DND-41 (cell line): ENCODE results near the gene ATAD3C.
"Not testable (repeated sequence)": the region's sequence is repeated elsewhere in the genome, so short reads cannot be mapped to it uniquely, and the experiment has no call there.

Experiments used
- ATAC-seq: fragments of 200-7000 bp; cut with Tn5 transposase; 3 replicates; pipeline ENCODE4 v1.9.1; 2021; ENCODE audit warnings: low read depth; ENCODE audit not compliant: insufficient read depth
- DNase-seq: peaks from one replicate; pipeline ENCODE4 v3.0.0-alpha.2; 2020
- H2AFZ ChIP-seq: 2 replicates; pipeline ENCODE4 v1.6.0; 2012; ENCODE audit warnings: low read depth, low read length
- H3K27ac ChIP-seq: 2 replicates; pipeline ENCODE4 v1.5.1; 2012; ENCODE audit warnings: low read length, inconsistent platforms
- H3K27me3 ChIP-seq: fragments of 200-600 bp; sonication (generic); 2 replicates; pipeline ENCODE4 v1.6.0; 2012; ENCODE audit warnings: low read length, mild to moderate bottlenecking, inconsistent platforms; ENCODE audit not compliant: insufficient read depth, poor library complexity
- H3K36me3 ChIP-seq: 2 replicates; pipeline ENCODE4 v1.5.1; 2012; ENCODE audit warnings: low read length, inconsistent platforms; ENCODE audit not compliant: insufficient read depth
- H3K4me1 ChIP-seq: 2 replicates; pipeline ENCODE4 v1.5.1; 2012; ENCODE audit warnings: mild to moderate bottlenecking, low read length; ENCODE audit not compliant: insufficient read depth
- H3K4me2 ChIP-seq: 2 replicates; pipeline ENCODE4 v1.6.0; 2012; ENCODE audit warnings: mild to moderate bottlenecking, moderate library complexity, low read length, inconsistent platforms; ENCODE audit not compliant: insufficient read depth
- H3K4me3 ChIP-seq, 2 experiments: fragments of 200-600 bp in 1 of 2; shearing (Covaris generic) in 1 of 2; 2 replicates each; pipeline ENCODE4 v1.5.1; 2012 to 2016; ENCODE audit warnings: inconsistent platforms in 2 of 2, low read length in 2 of 2, mild to moderate bottlenecking in 2 of 2, low read depth in 1 of 2, moderate library complexity in 1 of 2
- H3K79me2 ChIP-seq: 2 replicates; pipeline ENCODE4 v1.6.0; 2012; ENCODE audit warnings: low read length, inconsistent platforms; ENCODE audit not compliant: insufficient read depth
- H3K9ac ChIP-seq: 2 replicates; pipeline ENCODE4 v1.6.0; 2012; ENCODE audit warnings: low read depth, mild to moderate bottlenecking, inconsistent platforms, low read length, moderate library complexity
- H3K9me3 ChIP-seq: 2 replicates; pipeline ENCODE4 v1.5.1; 2012; ENCODE audit warnings: low read length, moderate library complexity, mild to moderate bottlenecking, inconsistent platforms; ENCODE audit not compliant: insufficient read depth, severe bottlenecking
- H4K20me1 ChIP-seq: 2 replicates; pipeline ENCODE4 v1.6.0; 2012; ENCODE audit warnings: low read length; ENCODE audit not compliant: insufficient read depth
- CTCF ChIP-seq: IDR thresholded peaks from 2 replicates; pipeline ENCODE4 v1.5.1; 2012; ENCODE audit warnings: borderline replicate concordance, low read length, moderate library complexity, mild to moderate bottlenecking; ENCODE audit not compliant: poor library complexity, severe bottlenecking; ENCODE audit errors: extremely low read depth
- EZH2 ChIP-seq: IDR thresholded peaks from 3 replicates; pipeline ENCODE4 v1.6.1; 2012; ENCODE audit warnings: borderline replicate concordance, low read depth, mild to moderate bottlenecking, moderate library complexity, low read length, inconsistent platforms; ENCODE audit not compliant: severe bottlenecking

Gene ATAD3C

DNA sequence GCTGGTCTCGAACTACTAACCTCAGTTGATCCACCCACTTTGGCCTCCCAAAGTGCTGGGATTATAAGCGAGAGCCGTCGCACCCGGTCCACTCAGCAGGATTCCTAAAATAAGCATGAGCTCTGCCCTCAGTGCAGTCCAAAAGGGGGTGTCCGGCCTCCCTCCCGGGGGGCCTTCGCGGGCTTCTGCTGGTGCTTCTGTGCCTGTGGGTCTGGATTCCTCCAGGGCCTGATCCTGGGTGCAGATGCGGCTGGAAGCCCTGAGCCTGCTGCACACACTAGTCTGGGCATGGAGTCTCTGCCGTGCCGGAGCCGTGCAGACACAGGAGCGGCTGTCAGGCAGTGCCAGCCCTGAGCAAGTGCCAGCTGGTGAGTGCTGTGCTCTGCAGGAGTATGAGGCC lies 67.4 kb downstream of the ATAD3C start:
- Histone ChIP-seq H3K36me3 (peaks cover 51% of the 10 kb centered on the region), H3K79me2 (peaks cover 33% of the 10 kb centered on the region), H3K4me1 (peaks cover 10% of the 10 kb centered on the region; the same call in 1 of the 2 replicates), H4K20me1 (peaks cover 14% of the 10 kb centered on the region; the same call in 1 of the 2 replicates)
- H3K4me2 ChIP-seq, H3K27me3 ChIP-seq, H2AFZ ChIP-seq, H3K9ac ChIP-seq, H3K9me3 ChIP-seq, DNase-seq, H3K27ac ChIP-seq, H3K4me3 ChIP-seq, ATAC-seq: not testable (repeated sequence)

DNA sequence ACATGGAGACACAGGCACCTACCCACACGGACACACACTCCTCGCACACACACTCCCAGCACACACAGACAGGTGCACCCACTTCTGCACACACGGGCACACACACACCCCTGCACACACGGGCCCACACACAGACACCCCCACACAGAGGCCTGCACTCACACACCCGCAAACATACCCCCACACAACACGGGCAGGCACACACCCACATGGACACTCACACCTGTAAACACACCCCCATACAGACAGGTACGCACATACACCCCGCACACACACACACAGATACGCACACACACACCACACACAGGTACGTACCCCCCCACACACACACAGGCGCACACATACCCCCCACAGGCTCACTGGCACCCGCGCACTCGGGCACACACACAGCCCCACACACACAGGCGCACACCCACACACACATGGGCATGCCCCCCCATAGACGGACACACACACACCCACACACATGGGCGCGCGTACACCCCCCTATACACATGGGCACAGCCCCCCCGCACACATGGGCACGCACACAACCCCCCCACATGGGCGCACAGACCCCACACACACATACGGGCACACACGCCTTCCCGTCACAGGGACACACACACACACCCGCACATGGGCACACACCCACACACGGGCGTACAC lies 68.6 kb downstream of the ATAD3C start:
- DNase-seq (no peak), ATAC-seq (no peak)
- Histone ChIP-seq H3K79me2 (peaks cover 26% of the 10 kb centered on the region), H3K36me3 (peaks cover 57% of the 10 kb centered on the region), H2AFZ (no peak overlapping the region), H3K4me1 (peaks cover 10% of the 10 kb centered on the region; the same call in 1 of the 2 replicates), H3K4me3 (no peak overlapping the region), H3K27me3 (no peaks in the 10 kb centered on the region), H3K4me2 (no peak overlapping the region), H3K27ac (no peak overlapping the region), H3K9me3 (no peaks in the 10 kb centered on the region), H3K9ac (no peak overlapping the region), H4K20me1 (peaks cover 14% of the 10 kb centered on the region; the same call in 1 of the 2 replicates)
- TF ChIP-seq CTCF (no peak), EZH2 (no peak)

GRCh38 chr1:1518621-1519007 lies 69.1 kb downstream of the ATAD3C start:
- not testable (repeated sequence) for H3K9ac ChIP-seq, H3K4me1 ChIP-seq, H3K9me3 ChIP-seq, ATAC-seq, H3K27me3 ChIP-seq, DNase-seq, H2AFZ ChIP-seq, H3K4me3 ChIP-seq, H3K4me2 ChIP-seq, H3K27ac ChIP-seq
- Histone ChIP-seq H3K36me3 (peaks cover 63% of the 10 kb centered on the region), H4K20me1 (peaks cover 14% of the 10 kb centered on the region; the same call in 1 of the 2 replicates), H3K79me2 (peaks cover 23% of the 10 kb centered on the region)
